ENCODE data around the gene ATP13A3.

The ATP13A3 gene

DNA sequence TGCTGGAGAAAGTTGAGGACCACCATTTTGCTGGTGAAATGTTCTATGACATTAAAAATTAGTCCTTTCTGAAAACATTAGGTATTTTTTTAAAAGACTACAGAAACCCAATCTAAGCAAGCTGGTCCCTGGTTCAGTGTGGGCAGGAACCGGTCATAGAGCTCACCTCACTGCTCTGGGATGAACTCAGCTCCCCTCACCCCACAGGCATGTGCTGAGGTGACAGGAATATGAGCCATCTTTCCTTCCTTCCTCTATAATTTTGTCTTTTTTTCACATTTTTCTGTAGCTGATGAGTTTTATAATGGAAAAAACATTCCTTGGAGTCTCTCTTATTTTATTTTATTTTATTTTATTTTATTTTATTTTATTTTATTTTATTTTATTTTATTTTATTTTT lies 109.1 kb downstream of the ATP13A3 start:
- DNase-seq (ENCODE audit: low read depth), result no peak
- TF ChIP-seq, protein P1, sequence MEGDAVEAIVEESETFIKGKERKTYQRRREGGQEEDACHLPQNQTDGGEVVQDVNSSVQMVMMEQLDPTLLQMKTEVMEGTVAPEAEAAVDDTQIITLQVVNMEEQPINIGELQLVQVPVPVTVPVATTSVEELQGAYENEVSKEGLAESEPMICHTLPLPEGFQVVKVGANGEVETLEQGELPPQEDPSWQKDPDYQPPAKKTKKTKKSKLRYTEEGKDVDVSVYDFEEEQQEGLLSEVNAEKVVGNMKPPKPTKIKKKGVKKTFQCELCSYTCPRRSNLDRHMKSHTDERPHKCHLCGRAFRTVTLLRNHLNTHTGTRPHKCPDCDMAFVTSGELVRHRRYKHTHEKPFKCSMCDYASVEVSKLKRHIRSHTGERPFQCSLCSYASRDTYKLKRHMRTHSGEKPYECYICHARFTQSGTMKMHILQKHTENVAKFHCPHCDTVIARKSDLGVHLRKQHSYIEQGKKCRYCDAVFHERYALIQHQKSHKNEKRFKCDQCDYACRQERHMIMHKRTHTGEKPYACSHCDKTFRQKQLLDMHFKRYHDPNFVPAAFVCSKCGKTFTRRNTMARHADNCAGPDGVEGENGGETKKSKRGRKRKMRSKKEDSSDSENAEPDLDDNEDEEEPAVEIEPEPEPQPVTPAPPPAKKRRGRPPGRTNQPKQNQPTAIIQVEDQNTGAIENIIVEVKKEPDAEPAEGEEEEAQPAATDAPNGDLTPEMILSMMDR (IDR thresholded peaks at IDR 0.05; ENCODE audit: insufficient read depth, low read depth, low read length, missing control alignments), result no peak
- H3K4me3 ChIP-seq (ENCODE audit: low read length), result no peak overlapping the region

DNA sequence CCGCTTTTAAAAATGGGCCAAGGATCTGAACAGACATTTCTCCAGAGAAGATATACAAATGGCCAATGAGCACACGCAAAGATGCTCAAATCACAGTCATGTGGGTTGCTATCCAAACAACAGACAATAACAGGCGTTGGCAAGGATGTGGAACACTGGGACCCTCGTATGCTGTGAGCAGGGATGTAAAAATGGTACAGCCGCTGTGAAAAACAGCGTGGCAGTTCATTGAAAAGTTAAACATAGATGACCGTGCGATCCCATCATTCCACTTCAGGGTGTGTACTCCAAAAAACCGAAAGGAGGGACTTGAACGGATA lies 110.6 kb downstream of the ATP13A3 start:
- TF ChIP-seq, protein P1 (IDR thresholded peaks at IDR 0.05; ENCODE audit: insufficient read depth, low read depth, low read length, missing control alignments), result no peak
- no peak for DNase-seq (ENCODE audit: low read depth)
- no peak overlapping the region for H3K4me3 ChIP-seq (ENCODE audit: low read length)

DNA sequence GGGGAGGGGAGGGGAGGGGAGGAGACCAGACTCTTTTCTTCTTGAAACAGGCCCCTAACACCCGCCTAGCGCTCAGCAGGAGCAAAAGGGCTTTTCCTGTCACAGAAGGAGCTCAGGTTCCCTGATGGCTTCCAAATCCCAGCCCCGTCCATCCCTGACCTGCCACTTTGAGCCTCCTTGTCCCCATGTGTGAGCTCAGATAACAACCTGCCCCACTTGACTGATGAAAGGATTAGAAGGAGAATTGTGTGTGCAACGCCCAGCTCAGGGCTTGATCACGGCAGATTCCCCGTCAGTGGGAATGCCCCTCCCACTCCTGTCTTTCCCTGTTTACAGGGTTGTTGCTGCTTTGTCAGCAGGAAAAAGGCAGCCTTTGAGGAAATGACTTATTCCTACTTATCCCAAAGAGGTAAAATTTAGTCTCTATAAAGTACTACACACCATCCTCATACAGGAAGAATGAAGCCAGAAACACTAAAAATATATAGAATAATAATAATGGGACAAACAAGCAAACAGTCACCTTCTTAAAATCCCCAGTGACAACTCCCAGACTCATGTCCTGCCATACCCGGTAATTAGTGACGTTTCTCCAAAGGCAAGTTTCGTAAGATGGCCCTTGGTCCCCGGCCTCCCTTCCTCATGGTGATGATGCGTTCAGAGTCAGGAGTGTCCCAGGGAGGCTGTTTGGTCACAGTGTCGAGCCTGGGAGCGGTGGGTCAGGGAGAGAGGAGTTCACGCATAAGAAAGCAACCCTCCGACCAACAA lies 111.1 kb downstream of the ATP13A3 start:
- DNase-seq (ENCODE audit: low read depth), result peak; percentile 29
- H3K4me3 ChIP-seq (ENCODE audit: low read length), result no peak overlapping the region
- TF ChIP-seq, protein P1 (IDR thresholded peaks at IDR 0.05; ENCODE audit: insufficient read depth, low read depth, low read length, missing control alignments), result no peak

DNA sequence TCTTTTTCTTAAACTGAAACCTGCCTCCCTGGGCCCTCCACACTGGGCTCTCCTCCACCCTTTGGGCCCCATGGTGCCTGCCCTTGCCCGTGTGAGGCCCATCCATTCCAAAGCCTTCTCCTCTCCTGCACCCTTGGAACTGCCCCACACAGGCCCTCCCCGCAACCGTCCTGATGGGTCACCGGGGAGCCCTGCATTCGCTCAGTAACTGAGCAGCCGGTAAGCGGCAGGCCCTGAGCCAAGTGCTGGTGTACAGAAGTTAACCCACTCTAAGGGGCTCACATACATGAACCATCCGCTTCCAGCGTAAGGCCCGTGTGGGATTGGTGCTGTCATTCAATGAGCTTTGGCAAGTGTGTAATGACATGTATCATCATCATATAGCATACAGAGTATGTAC lies 111.9 kb downstream of the ATP13A3 start:
- no peak overlapping the region for H3K4me3 ChIP-seq (ENCODE audit: low read length)
- DNase-seq (ENCODE audit: low read depth), result no peak
- TF ChIP-seq, protein P1 (IDR thresholded peaks at IDR 0.05; ENCODE audit: insufficient read depth, low read depth, low read length, missing control alignments), result no peak

DNA sequence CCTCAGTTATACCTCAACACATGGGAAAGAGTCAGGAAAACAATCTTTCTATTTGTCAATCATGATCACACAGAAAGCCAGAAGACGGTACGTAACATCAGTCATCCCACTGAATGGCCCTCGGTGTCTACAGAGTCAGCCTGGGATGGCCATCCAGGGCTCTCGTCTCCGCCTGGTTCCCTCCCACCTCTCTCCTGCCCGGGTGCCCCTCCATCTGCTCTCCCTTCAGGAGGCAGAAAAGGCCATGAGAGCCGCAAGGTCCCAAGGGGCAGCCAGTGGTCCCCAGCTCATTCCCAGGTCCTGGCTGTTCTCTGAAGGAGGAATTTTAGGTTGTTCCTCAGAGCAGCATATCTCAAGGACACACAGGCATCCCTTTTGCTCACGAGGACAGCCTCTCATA lies 112.9 kb downstream of the ATP13A3 start:
- no peak for DNase-seq (ENCODE audit: low read depth)
- no peak overlapping the region for H3K4me3 ChIP-seq (ENCODE audit: low read length)
- TF ChIP-seq, protein P1 (IDR thresholded peaks at IDR 0.05; ENCODE audit: insufficient read depth, low read depth, low read length, missing control alignments), result no peak

DNA sequence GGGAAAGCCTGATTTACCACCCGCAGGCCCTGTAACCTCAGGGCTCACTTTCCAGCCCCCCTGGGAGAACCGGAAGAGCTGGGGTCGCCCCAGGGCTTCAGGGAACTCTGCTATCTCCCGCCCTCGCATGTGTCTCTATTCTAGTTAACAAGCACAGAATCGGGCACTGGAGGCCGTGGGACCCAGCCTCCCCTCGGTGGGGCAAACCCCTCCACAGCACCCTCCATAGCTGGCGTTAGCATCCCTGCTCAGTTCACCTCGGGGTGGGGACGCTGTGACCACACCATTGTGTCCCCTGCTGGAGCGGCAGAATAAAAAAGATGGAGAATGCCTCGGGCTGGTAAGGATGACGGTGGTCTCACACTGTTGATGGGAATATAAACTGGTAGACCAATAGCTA lies 113.8 kb downstream of the ATP13A3 start:
- no peak overlapping the region for H3K4me3 ChIP-seq (ENCODE audit: low read length)
- TF ChIP-seq, protein P1 (IDR thresholded peaks at IDR 0.05; ENCODE audit: insufficient read depth, low read depth, low read length, missing control alignments), result no peak
- no peak for DNase-seq (ENCODE audit: low read depth)

DNA sequence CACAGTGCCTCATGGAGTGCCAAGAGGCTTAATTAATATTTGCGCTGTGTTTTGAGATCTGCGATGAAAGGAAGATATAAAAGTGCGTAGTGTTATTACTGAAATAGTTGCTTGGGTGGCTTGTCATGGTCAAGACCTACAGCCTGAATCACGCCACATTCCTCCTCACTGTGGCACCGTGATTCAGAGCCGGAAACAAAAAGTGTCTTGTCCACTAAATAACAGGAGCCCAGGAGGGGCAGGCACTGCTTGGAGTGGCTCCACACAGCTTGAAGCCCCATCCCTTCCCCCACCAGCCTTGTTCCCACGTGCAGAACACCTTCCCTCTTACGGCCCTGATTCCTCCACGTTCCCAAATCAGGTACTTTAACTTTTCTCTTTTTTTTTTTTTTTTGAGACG lies 116.0 kb downstream of the ATP13A3 start:
- TF ChIP-seq, protein P1 (IDR thresholded peaks at IDR 0.05; ENCODE audit: insufficient read depth, low read depth, low read length, missing control alignments), result no peak
- no peak overlapping the region for H3K4me3 ChIP-seq (ENCODE audit: low read length)
- DNase-seq (ENCODE audit: low read depth), result peak; percentile 8
